Sigmoid colon (tissue), 7 donors: Measurements from ENCODE around the gene TULP1. TPM values are rescaled to one million over a fixed set of nuclear protein-coding genes. Genes with fewer than 3 reads are reported as not detected.

ENCODE experiments used
- DNase-seq: peaks from one replicate; pipeline ENCODE4 v3.0.0-alpha.2; 2019
- H3K27ac ChIP-seq, 4 donors: fragments of 200-600 bp; sonication (generic); one replicate each; pipeline ENCODE4 v1.5.1; 2016 to 2019; ENCODE audit warnings: mild to moderate bottlenecking in 1 of 4
- H3K27me3 ChIP-seq, 3 donors: fragments of 200-600 bp; sonication (generic); one replicate each; pipeline ENCODE4 v1.5.1; 2019; ENCODE audit warnings: mild to moderate bottlenecking in 1 of 3
- H3K36me3 ChIP-seq, 4 donors: fragments of 200-600 bp; sonication (generic); one replicate each; pipeline ENCODE4 v1.5.1; 2016 to 2019
- H3K4me1 ChIP-seq, 4 donors: fragments of 200-600 bp; sonication (generic); one replicate each; pipeline ENCODE4 v1.5.1; 2017 to 2019
- H3K4me3 ChIP-seq, 4 donors: fragments of 200-600 bp; sonication (generic); one replicate each; pipeline ENCODE4 v1.5.1; 2017 to 2019; ENCODE audit warnings: mild to moderate bottlenecking in 2 of 4, moderate library complexity in 1 of 4
- H3K9me3 ChIP-seq, 4 donors: fragments of 200-600 bp in 3 of 4; sonication (generic) in 3 of 4; one replicate each; pipeline versions ENCODE4 v1.5.1 to v1.6.1; 2013 to 2019
- EP300 ChIP-seq, 4 donors: sonication (generic); formaldehyde crosslinking; IDR thresholded peaks; one replicate each; pipeline ENCODE4 v1.6.1; 2017; ENCODE audit warnings: antibody characterized with exemption in 4 of 4
- POLR2A ChIP-seq, 2 donors: fragments of 450-650 bp; IDR thresholded peaks; one replicate each; pipeline ENCODE4 v1.6.1; 2016; ENCODE audit warnings: antibody characterized with exemption in 2 of 2, mild to moderate bottlenecking in 2 of 2, moderate library complexity in 2 of 2
- POLR2AphosphoS5 ChIP-seq, 4 donors: sonication (generic); formaldehyde crosslinking; IDR thresholded peaks; one replicate each; pipeline ENCODE4 v1.6.1; 2017; ENCODE audit warnings: antibody characterized with exemption in 4 of 4
- WGBS, 2 donors: extraction: QIAGEN DNeasy Blood & Tissue Kit; methylation state at CpG; one replicate each; pipeline ENCODE4 v1.1.7; 2013; 5-methylcytosine and 5-hydroxymethylcytosine counted together
- intact Hi-C: fragments of 100-400 bp; cut with DNase I; formaldehyde crosslinking; loops from one replicate; pipeline ENCODE4 v1.15.1; 2023
- polyA plus RNA-seq, 3 donors: library from polyadenylated mRNA; stranded (reverse); fragments of 200-250 nt; gene quantifications; one replicate each; pipeline ENCODE4 v1.2.3, GENCODE V29; 2013
- total RNA-seq, 4 donors: library from RNA; depleted of rRNA; stranded (reverse); fragments of >200 nt; gene quantifications; one replicate each; pipeline ENCODE4 v1.1.0, GENCODE V29; 2016
- TF ChIP-seq, protein P1 (sequence below), 4 experiments: fragments of 450-650 bp in 3 of 4; fragments of 200-600 bp in 1 of 4; IDR thresholded peaks; one replicate each; pipeline ENCODE4 v1.5.1; 2016 to 2019; ENCODE audit warnings: antibody characterized with exemption in 4 of 4, mild to moderate bottlenecking in 3 of 4, moderate library complexity in 2 of 4
- donor health status: healthy with polysubstance abuse.
- donor health status: Bipolar disorder and iron deficiency.
- donor health status: healthy.

Gene TULP1
- total and polyA plus RNA-seq, 7 donors: not detected

DNA sequence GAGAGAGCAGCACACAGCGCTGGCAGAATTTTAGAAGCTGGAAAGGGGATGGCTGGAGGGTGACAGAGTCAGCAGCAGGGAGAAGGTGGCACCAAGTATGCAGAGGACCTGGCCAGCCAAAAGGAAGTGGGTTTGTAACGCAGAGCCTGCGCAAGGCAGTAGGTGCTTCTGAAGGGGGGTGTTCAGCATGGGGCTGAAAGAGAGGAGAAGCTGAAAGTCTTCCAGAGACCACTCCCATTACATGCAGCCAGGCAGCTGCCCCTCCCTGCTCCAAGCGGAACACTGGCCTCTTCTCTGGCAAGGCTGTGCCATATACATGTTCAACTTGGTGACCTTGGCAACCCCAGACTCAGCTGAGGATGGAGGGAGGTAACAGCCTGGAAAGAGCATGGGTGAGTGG is 42.1 kb upstream of the TULP1 start:
- TF ChIP-seq EP300 (IDR thresholded peaks at IDR 0.05): no peak
- TF ChIP-seq POLR2A (IDR thresholded peaks at IDR 0.05): no peak
- TF ChIP-seq, protein P1, sequence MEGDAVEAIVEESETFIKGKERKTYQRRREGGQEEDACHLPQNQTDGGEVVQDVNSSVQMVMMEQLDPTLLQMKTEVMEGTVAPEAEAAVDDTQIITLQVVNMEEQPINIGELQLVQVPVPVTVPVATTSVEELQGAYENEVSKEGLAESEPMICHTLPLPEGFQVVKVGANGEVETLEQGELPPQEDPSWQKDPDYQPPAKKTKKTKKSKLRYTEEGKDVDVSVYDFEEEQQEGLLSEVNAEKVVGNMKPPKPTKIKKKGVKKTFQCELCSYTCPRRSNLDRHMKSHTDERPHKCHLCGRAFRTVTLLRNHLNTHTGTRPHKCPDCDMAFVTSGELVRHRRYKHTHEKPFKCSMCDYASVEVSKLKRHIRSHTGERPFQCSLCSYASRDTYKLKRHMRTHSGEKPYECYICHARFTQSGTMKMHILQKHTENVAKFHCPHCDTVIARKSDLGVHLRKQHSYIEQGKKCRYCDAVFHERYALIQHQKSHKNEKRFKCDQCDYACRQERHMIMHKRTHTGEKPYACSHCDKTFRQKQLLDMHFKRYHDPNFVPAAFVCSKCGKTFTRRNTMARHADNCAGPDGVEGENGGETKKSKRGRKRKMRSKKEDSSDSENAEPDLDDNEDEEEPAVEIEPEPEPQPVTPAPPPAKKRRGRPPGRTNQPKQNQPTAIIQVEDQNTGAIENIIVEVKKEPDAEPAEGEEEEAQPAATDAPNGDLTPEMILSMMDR (IDR thresholded peaks at IDR 0.05): no peak
- TF ChIP-seq POLR2AphosphoS5 (IDR thresholded peaks at IDR 0.05): no peak
- intact Hi-C loops: no loop called here
- no peak overlapping the region for H3K4me3 ChIP-seq
- H3K4me1 ChIP-seq: no peaks in the 10 kb centered on the region
- DNase-seq: no peak
- H3K9me3 ChIP-seq: peaks cover 0 to 2% (median 0%) of the 10 kb centered on the region in 4 donors
- H3K27ac ChIP-seq: no peak overlapping the region
- H3K36me3 ChIP-seq: no peaks in the 10 kb centered on the region
- no peaks in the 10 kb centered on the region for H3K27me3 ChIP-seq
- WGBS, 2 donors: 91 to 92% methylated on average over 4 of the region's 4 CpGs

DNA sequence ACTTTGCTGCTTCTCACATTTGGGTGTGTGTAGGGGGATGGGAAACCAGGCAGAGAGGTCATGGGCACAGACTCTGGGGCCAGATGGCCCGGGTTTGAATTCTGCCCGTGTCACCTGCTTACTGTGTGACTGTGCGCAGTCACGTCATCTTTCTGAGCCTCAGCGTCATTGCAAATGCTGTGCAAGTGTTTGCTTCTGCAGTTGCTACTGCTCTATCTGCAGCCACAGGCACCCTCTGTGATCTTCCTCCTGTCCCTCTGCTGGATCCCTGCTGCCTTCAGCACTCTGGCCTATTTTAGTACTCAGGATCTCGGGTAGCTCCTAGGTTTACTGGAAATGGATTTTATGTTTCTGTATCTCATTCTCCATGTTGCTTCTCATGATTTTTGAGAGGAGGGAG is 40.6 kb upstream of the TULP1 start:
- intact Hi-C loops: no loop called here
- no peak overlapping the region for H3K27ac ChIP-seq
- DNase-seq: no peak
- TF ChIP-seq, protein P1 (IDR thresholded peaks at IDR 0.05): no peak
- TF ChIP-seq EP300 (IDR thresholded peaks at IDR 0.05): no peak
- TF ChIP-seq POLR2A (IDR thresholded peaks at IDR 0.05): no peak
- TF ChIP-seq POLR2AphosphoS5 (IDR thresholded peaks at IDR 0.05): no peak
- whole genome bisulfite sequencing, 2 donors: 53 to 88% methylated on average over 6 of the region's 6 CpGs
- H3K9me3 ChIP-seq: peaks cover 0 to 2% (median 0%) of the 10 kb centered on the region in 4 donors
- H3K36me3 ChIP-seq: no peaks in the 10 kb centered on the region
- no peak overlapping the region for H3K4me3 ChIP-seq
- no peaks in the 10 kb centered on the region for H3K4me1 ChIP-seq
- H3K27me3 ChIP-seq: peaks cover 0 to 4% (median 0%) of the 10 kb centered on the region in 3 donors

DNA sequence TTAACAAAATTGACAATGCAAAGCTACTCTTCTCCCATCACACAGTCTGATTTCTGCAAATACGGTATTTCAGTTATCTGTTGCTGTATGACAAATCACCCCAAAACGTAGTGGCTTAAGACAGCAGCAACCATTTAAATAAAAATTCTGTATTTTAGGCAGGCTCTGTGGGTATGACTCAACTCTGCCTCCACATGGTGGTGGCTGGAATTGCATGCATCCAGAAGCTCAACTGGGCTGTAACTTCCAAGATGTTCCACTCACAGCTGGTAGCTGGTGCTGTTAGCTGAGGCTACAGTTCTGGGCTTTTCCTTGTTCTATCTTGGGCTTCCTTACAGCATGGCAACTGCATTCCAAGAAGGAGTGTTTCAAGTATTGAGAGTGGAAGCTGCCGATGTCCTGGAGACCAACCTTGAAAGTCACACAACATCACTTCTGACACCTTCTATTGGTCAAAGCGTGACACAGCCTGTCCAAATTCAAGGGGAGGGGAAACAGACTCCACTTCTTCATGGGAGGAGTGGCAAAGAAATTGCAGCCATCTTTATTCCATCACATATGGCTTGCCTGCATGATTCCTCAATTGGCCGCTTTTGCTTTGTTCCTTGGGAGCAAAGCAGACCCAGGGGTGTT is 39.7 kb upstream of the TULP1 start:
- H3K9me3 ChIP-seq: peaks cover 0 to 2% (median 0%) of the 10 kb centered on the region in 4 donors
- H3K36me3 ChIP-seq: no peaks in the 10 kb centered on the region
- DNase-seq: no peak
- no peak overlapping the region for H3K4me3 ChIP-seq
- peaks cover 0 to 7% (median 0%) of the 10 kb centered on the region in 3 donors for H3K27me3 ChIP-seq
- WGBS, 2 donors: 66 to 71% methylated on average over 5 of the region's 5 CpGs
- TF ChIP-seq, protein P1 (IDR thresholded peaks at IDR 0.05): peak; percentile 6 to 46 (median 32)
- TF ChIP-seq POLR2AphosphoS5 (IDR thresholded peaks at IDR 0.05): no peak
- intact Hi-C loops: no loop called here
- no peaks in the 10 kb centered on the region for H3K4me1 ChIP-seq
- H3K27ac ChIP-seq: no peak overlapping the region

DNA sequence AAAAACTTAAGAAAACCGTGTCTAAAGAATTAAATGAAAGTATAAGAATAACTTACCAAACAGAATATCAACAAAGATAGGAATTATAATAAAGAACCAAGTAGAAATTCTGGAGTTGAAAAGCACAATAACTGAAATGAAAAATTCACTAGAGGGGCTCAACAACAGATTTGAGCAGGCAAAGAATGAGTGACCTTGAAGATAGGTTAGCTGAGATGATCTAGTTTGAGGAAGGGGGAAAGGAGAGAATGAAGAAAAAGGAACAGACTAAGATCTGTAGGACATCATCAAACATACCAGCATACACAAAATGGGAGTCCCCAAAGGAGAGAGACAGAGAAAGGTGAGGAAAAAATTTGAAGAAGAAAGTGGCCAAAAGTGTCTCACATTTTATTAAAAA is 37.7 kb upstream of the TULP1 start:
- WGBS, 2 donors: 58 to 66% methylated on average over 1 of the region's 1 CpG
- DNase-seq: no peak
- Histone ChIP-seq H3K36me3 (no peaks in the 10 kb centered on the region), H3K27ac (no peak overlapping the region), H3K9me3 (peaks cover 0 to 2% (median 0%) of the 10 kb centered on the region in 4 donors), H3K4me3 (no peak overlapping the region), H3K27me3 (peaks cover 0 to 19% (median 0%) of the 10 kb centered on the region in 3 donors), H3K4me1 (no peaks in the 10 kb centered on the region)
- TF ChIP-seq, protein P1 (IDR thresholded peaks at IDR 0.05): no peak
- TF ChIP-seq POLR2AphosphoS5 (IDR thresholded peaks at IDR 0.05) (no peak), POLR2A (IDR thresholded peaks at IDR 0.05) (no peak), EP300 (IDR thresholded peaks at IDR 0.05) (no peak)
- intact Hi-C loops: no loop called here

DNA sequence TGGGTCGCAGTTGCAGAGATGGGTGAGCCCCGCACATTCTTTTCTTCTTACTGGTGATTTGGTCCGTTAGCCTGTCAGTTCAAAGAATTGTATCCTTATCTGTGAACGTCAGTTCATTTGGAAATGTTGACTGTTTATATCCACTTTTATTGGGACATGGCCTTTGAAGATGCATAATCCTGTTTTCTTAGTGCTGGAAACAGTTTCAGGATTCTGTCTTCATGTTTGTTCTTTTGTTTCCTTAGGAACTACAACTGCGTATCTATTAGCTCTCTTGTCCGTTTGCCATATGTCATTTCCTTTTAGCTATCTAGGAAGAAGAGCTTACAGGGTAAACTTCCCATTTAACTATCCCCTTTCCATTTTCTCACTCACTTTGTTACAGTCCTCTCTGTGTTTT is 35.0 kb upstream of the TULP1 start:
- no peak for DNase-seq
- Histone ChIP-seq H3K4me1 (no peaks in the 10 kb centered on the region), H3K36me3 (no peaks in the 10 kb centered on the region), H3K27me3 (peaks cover 0 to 19% (median 0%) of the 10 kb centered on the region in 3 donors), H3K9me3 (peaks cover 0 to 2% (median 0%) of the 10 kb centered on the region in 4 donors), H3K27ac (no peak overlapping the region), H3K4me3 (no peak overlapping the region)
- intact Hi-C loops: no loop called here
- no peak for TF ChIP-seq POLR2AphosphoS5 (IDR thresholded peaks at IDR 0.05)
- no peak for TF ChIP-seq EP300 (IDR thresholded peaks at IDR 0.05)
- TF ChIP-seq POLR2A (IDR thresholded peaks at IDR 0.05): no peak
- TF ChIP-seq, protein P1 (IDR thresholded peaks at IDR 0.05): no peak
- WGBS, 2 donors: 31 to 62% methylated on average over 6 of the region's 6 CpGs
